ENCODE measurements around the gene IGSF23. TPM values are rescaled to one million over a fixed set of nuclear protein-coding genes. Genes with fewer than 3 reads are reported as not detected.
A peak's percentile ranks its signal among the peaks of the same experiment; 100 is the strongest.
"Not testable (repeated sequence)": the region's sequence is repeated elsewhere in the genome, so short reads cannot be mapped to it uniquely, and the experiment has no call there.

The IGSF23 gene
- total RNA-seq, 1 donor from 2014 or later: not detected

DNA sequence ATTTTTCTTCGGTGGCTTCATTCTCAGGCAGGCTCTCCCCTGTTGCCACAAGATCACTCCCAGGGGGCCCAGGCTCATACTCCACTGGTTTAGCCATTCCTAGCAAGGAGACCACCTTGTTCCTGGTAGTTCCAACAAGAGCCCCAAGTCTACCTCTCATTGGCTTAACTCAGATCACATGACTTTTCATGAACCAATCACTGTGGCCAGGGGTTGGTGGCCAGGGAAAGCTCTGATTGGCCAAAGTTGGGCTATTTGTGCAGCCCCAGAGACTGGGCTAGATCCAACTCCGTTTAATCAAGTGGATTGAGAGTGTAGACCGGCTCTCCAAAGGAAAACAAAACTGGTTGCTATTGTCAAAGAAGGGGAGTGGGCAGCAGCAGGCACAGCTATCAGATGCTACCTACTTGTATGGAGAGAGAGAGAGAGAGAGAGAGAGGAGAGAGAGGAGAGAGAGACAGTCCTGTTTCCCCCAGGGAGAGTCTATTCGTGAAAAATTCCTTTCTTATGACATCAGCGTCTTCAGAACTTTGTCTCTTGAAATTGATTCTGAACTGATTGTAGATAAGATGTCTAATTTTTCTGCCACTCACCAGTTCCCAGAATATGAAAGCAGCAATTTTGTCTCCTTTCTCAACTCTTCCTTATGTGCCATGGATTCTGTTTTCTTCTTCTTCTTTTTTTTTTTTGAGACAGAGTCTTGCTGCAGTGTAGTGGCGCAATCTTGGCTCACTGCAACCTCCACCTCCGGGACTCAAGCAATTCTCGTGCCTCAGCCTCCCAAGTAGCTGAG is 63.9 kb downstream of the IGSF23 start:
- no peak overlapping the region for H3K4me3 Mint-ChIP-seq
- no peak for DNase-seq (ENCODE audit: low spot score in 2 of 2, unreplicated experiment in 2 of 2)
- peak overlapping the region; percentile 86 for H3K27ac Mint-ChIP-seq
- peaks cover 2% of the 10 kb centered on the region for H3K9me3 Mint-ChIP-seq
- peaks cover 3% of the 10 kb centered on the region for H3K4me1 Mint-ChIP-seq
- no peak for TF ChIP-seq CTCF (IDR thresholded peaks at IDR 0.05; ENCODE audit: unreplicated experiment)
- no peaks in the 10 kb centered on the region for H3K36me3 Mint-ChIP-seq
- no peaks in the 10 kb centered on the region for H3K27me3 Mint-ChIP-seq (ENCODE audit: low read depth)

DNA sequence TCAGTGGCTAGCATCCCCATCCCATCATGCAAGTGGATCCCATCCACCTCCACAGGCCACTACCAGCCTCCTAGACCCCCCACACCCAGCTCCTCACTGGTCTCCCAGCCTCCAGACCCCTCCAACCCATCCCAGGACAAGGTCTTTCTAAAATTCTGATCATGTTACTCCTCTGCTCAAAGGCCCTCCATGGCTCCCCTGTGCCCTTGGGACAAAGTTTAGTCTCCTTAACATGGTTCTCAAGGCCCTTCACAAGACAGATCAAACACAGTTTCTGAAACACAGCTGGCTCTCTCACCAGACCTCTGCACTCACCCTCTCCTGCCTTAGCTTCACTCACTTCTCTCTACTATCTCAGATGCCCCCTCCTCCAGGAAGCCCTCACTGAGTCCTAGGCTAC is 67.2 kb downstream of the IGSF23 start:
- H3K9me3 Mint-ChIP-seq: no peaks in the 10 kb centered on the region
- no peak for TF ChIP-seq CTCF (IDR thresholded peaks at IDR 0.05; ENCODE audit: unreplicated experiment)
- H3K4me3 Mint-ChIP-seq: no peak overlapping the region
- H3K27ac Mint-ChIP-seq: no peak overlapping the region
- peaks cover 8% of the 10 kb centered on the region for H3K4me1 Mint-ChIP-seq
- DNase-seq (ENCODE audit: low spot score in 2 of 2, unreplicated experiment in 2 of 2): no peak
- no peaks in the 10 kb centered on the region for H3K27me3 Mint-ChIP-seq (ENCODE audit: low read depth)
- H3K36me3 Mint-ChIP-seq: no peaks in the 10 kb centered on the region

GRCh38 chr19:44681992-44682790 is 68.8 kb downstream of the IGSF23 start:
- Mint-ChIP-seq H3K36me3 (no peaks in the 10 kb centered on the region), H3K27ac (no peak overlapping the region), H3K27me3 (ENCODE audit: low read depth) (no peaks in the 10 kb centered on the region)

DNA sequence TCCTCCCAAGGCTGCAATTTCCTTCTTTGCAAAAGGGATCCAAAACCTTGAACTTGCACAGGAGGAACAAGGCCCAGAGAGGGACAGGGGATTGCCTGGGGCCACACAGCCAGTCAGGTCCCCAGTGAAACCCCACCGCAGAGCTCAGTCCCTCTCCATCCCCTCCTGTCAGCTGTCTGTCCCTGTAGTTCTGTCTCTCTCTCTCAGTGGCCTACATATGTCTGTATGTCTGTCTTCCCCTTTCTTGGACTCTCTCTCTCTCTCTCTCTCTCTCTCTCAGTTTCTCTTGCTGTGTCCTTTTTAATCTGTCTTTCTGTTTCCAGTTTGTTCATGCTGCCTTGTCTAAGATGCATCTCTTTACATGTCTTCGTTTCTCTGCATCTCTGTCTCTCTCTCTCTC is 69.4 kb downstream of the IGSF23 start:
- TF ChIP-seq CTCF (IDR thresholded peaks at IDR 0.05; ENCODE audit: unreplicated experiment): no peak
- H3K4me3 Mint-ChIP-seq: no peak overlapping the region
- peaks cover 5% of the 10 kb centered on the region for H3K4me1 Mint-ChIP-seq
- H3K27ac Mint-ChIP-seq: no peak overlapping the region
- no peaks in the 10 kb centered on the region for H3K9me3 Mint-ChIP-seq
- no peaks in the 10 kb centered on the region for H3K27me3 Mint-ChIP-seq (ENCODE audit: low read depth)
- no peak for DNase-seq (ENCODE audit: low spot score in 2 of 2, unreplicated experiment in 2 of 2)
- no peaks in the 10 kb centered on the region for H3K36me3 Mint-ChIP-seq

More at GRCh38 chr19:44681992-44682790, 68.8 kb downstream of the IGSF23 start:
- Mint-ChIP-seq H3K4me3 (no peak overlapping the region), H3K9me3 (no peaks in the 10 kb centered on the region), H3K4me1 (peaks cover 6% of the 10 kb centered on the region)
- no peak for TF ChIP-seq CTCF (IDR thresholded peaks at IDR 0.05; ENCODE audit: unreplicated experiment)
- DNase-seq (ENCODE audit: low spot score in 2 of 2, unreplicated experiment in 2 of 2): no peak

DNA sequence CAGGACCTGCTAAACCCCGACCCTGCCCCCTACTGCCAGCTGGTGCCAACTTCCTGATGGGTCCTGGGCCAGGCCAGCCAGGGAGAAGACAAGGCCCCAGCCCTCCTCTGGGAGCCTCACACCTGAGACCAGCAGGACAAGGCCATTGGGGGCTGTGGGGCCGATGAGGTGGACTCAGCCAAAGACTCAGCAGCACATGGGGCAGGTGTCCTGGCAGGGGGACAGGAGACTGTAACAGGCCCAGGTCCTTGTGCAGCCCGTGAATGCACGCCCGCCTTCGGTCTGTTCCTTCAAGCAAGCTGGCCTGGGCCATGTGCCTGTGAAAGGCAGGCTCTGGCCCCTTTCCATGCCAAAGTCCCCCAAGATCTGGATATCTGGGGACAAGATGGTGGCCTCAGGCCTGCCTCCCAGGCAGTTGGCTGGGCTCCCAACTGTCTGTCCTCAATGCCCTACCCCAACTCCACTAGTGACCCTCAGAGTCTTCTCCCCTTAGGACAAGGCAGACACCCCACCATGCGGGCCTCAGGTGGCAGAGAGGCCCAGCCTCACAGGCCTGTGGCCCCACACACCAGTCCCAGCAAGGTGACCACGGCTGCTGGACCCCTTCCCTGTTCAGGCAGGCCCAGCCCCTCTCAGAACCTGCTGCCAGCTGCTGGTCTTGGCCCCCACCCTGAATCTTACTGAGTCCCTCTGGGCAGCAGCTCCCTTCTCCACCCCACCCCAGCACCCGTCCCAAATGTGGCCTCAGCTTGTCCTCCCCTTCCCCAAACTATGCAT is 70.3 kb downstream of the IGSF23 start:
- Mint-ChIP-seq H3K4me3 (no peak overlapping the region), H3K27ac (no peak overlapping the region), H3K4me1 (peaks cover 5% of the 10 kb centered on the region), H3K9me3 (no peaks in the 10 kb centered on the region), H3K36me3 (no peaks in the 10 kb centered on the region), H3K27me3 (ENCODE audit: low read depth) (no peaks in the 10 kb centered on the region)
- TF ChIP-seq CTCF (IDR thresholded peaks at IDR 0.05; ENCODE audit: unreplicated experiment): no peak
- no peak for DNase-seq (ENCODE audit: low spot score in 2 of 2, unreplicated experiment in 2 of 2)

DNA sequence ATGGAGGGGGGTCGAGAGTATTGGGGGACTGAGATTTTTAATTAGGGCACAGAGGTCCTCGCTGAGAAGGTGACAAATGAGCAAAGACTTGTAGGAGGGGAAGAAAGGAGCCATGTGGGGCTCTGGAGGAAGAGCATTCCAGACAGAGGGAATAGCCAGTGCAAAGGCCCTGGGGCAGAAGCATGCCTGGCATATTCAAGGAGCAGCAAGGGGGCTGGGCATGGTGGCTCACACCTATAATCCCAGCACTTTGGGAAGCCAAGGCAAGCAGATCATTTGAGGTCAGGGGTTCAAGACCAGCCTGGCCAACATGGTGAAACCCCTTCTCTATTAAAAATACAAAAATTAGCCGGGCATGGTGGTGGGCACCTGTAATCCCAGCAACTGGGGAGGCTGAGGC is 71.0 kb downstream of the IGSF23 start:
- not testable (repeated sequence) for H3K27me3 Mint-ChIP-seq (ENCODE audit: low read depth)

More for the DNA sequence above, 71.0 kb downstream of the IGSF23 start:
- not testable (repeated sequence) for H3K36me3 Mint-ChIP-seq; H3K4me3 Mint-ChIP-seq; H3K9me3 Mint-ChIP-seq; H3K4me1 Mint-ChIP-seq; H3K27ac Mint-ChIP-seq; DNase-seq (ENCODE audit: low spot score in 2 of 2, unreplicated experiment in 2 of 2)

All from mesothelial cell of epicardium (in vitro differentiated cells).